BLaER1 treated with 17β-estradiol and CSF1 and Interleukin-3, amounts not matched to agents 10 nM and 100 nM (cell line): Measurements from ENCODE around the gene MLN.
A peak's percentile ranks its signal among the peaks of the same experiment; 100 is the strongest.

Experiments
- H3K27ac ChIP-seq, 11 experiments: shearing (Covaris generic); formaldehyde crosslinking; 2 replicates each; pipeline ENCODE4 v1.8.1; 2022
- H3K27me3 ChIP-seq, 11 experiments: shearing (Covaris generic); formaldehyde crosslinking; 2 replicates each; pipeline ENCODE4 v1.8.1; 2022
- H3K36me3 ChIP-seq, 11 experiments: shearing (Covaris generic); formaldehyde crosslinking; 2 replicates each; pipeline ENCODE4 v1.8.1; 2022
- H3K4me1 ChIP-seq, 10 experiments: shearing (Covaris generic); formaldehyde crosslinking; 2 replicates each; pipeline ENCODE4 v1.8.1; 2022
- H3K4me2 ChIP-seq, 11 experiments: shearing (Covaris generic); formaldehyde crosslinking; 2 replicates each; pipeline ENCODE4 v1.8.1; 2022
- H3K4me3 ChIP-seq, 10 experiments: shearing (Covaris generic); formaldehyde crosslinking; 2 replicates each; pipeline ENCODE4 v1.8.1; 2022
- H3K9ac ChIP-seq, 11 experiments: shearing (Covaris generic); formaldehyde crosslinking; 2 replicates each; pipeline ENCODE4 v1.8.1; 2022
- H3K9me3 ChIP-seq, 11 experiments: shearing (Covaris generic); formaldehyde crosslinking; replicated peaks in 1 of 11; 2 replicates each; pipeline ENCODE4 v1.8.1; 2022
- H4K20me1 ChIP-seq, 11 experiments: shearing (Covaris generic); formaldehyde crosslinking; 2 replicates each; pipeline ENCODE4 v1.8.1; 2022
- Cebpa-rat ChIP-seq, 11 experiments: shearing (Covaris generic); IDR thresholded peaks; 2 replicates each; pipeline ENCODE4 v1.8.1; 2022

MLN gene

DNA sequence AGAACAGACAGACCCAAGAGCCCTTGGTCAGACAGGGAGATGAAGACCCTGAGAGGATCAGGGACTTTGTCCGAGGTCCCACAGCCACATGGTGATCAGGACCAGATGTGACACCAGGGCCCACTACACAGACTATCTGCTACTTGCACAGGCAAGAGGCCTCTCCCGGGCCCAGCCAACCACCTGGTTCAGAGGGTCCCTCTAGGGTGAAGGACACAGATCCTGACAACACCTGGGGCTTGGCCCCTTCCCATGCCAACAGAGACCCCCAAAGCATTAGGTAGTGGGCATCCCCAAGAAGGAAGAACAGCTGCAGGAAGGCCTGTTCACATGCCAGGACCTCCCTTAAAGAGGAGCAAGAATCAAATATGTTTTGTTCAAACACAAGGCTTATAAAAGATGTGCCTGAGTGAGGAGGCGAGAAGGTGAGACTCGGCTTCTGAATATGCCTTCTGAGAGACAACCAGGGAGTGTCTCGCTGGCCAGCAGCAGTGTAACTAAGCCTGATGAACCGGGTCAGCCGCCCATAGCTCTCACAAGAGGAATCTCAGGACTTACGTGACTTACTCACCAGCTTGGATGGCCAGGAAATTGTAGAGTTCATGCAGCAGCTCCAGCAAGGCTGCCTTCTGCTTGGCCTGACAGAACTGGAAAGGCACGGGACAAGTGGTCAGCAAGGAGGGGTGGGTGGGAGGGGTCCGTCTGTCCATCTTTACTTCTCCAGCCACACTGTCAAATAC lies 19.9 kb downstream of the MLN start:
- peak overlapping the region in 1 of 11 experiments; percentile 9; a peak in 2 of 22 replicates for H3K9ac ChIP-seq
- peaks cover 62 to 80% (median 76%) of the 10 kb centered on the region in 11 experiments for H3K36me3 ChIP-seq
- H3K4me1 ChIP-seq = peaks cover 33 to 66% (median 62%) of the 10 kb centered on the region in 10 experiments
- H3K27ac ChIP-seq = no peak overlapping the region
- H3K9me3 ChIP-seq = no peaks in the 10 kb centered on the region
- no peak overlapping the region for H3K4me3 ChIP-seq
- no peak overlapping the region for H3K4me2 ChIP-seq
- TF ChIP-seq Cebpa-rat (IDR thresholded peaks at IDR 0.05) = no peak
- no peaks in the 10 kb centered on the region for H3K27me3 ChIP-seq
- H4K20me1 ChIP-seq = peaks cover 75 to 89% (median 84%) of the 10 kb centered on the region in 11 experiments

DNA sequence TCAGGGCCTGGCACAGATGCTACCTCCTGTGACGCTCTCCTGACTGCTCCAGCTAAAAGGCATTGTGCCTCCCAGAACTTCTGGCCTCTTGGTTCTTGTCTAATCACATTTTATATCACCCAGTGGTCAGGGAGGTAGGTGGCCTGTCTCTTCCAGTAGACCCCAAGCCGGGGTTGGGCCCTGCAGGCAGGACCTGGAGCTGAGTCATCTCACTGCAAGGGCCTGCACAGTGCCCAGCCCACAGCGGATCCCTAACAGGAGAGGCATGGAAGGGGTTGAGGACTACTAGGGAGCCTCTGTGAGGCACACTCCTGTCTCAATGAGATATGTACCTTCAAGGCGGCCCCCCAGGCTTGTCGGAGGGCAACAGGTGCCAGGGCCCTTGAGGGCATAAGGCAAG lies 21.2 kb downstream of the MLN start:
- no peak overlapping the region; a peak in 2 of 22 replicates for H3K4me2 ChIP-seq
- no peaks in the 10 kb centered on the region for H3K27me3 ChIP-seq
- H4K20me1 ChIP-seq = peaks cover 72 to 99% (median 93%) of the 10 kb centered on the region in 11 experiments
- H3K4me3 ChIP-seq = no peak overlapping the region
- no peak for TF ChIP-seq Cebpa-rat (IDR thresholded peaks at IDR 0.05)
- H3K4me1 ChIP-seq = peaks cover 30 to 63% (median 59%) of the 10 kb centered on the region in 10 experiments
- H3K9me3 ChIP-seq = no peaks in the 10 kb centered on the region
- H3K9ac ChIP-seq = no peak overlapping the region; a peak in 1 of 22 replicates
- H3K36me3 ChIP-seq = peaks cover 76 to 94% (median 90%) of the 10 kb centered on the region in 11 experiments
- no peak overlapping the region for H3K27ac ChIP-seq

DNA sequence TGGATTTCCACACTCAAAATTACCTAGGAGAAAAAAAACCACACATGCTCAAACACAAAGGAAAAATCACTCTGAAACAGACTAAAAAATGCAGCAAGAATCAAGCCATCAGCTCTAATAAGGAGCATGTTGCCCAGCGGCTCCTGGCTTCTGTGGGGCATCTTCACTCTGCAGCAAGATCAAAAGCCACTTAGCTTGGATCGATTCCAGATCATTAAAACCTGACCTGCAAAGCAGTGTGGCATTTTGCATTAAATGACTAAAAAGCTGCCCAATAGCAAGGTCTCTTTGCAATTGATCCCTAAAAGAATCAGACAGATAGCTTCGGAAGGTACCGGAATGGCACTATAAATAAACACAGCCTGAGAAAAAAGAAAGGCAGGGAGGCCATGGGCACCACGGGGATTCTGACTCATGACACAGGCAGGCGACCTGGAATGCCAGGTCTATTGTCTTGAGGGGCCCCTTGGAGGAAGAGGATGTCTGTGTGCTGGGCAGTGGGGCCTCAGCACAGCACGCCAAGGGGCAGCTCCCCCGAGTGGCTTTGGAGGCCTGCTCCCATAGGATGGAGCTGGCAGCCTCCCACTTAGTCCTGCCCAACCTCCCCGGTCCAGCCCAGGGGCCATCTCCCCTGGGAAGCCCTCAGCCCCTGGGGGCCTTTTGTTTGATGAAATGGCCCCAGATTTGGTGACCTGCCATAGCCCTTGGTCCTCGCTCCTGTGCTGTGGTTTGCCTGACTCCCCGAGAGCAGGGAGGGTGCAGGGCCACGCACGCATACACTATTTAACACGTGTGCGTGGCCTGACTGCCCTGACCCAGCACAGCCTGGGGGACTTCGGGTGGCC lies 22.4 kb downstream of the MLN start:
- Histone ChIP-seq H3K27me3 (no peaks in the 10 kb centered on the region), H3K27ac (no peak overlapping the region; a peak in 1 of 22 replicates), H3K4me1 (peaks cover 18 to 51% (median 47%) of the 10 kb centered on the region in 10 experiments), H3K4me2 (peak overlapping the region in 8 of 11 experiments; percentile 14 to 72 (median 48); a peak in 12 of 22 replicates), H4K20me1 (peaks cover 60 to 99% (median 91%) of the 10 kb centered on the region in 11 experiments), H3K9me3 (no peaks in the 10 kb centered on the region), H3K36me3 (peaks cover 88 to 99% (median 98%) of the 10 kb centered on the region in 11 experiments), H3K4me3 (no peak overlapping the region), H3K9ac (peak overlapping the region in 4 of 11 experiments; percentile 1 to 40 (median 22); a peak in 3 of 22 replicates)
- TF ChIP-seq Cebpa-rat (IDR thresholded peaks at IDR 0.05) = no peak

DNA sequence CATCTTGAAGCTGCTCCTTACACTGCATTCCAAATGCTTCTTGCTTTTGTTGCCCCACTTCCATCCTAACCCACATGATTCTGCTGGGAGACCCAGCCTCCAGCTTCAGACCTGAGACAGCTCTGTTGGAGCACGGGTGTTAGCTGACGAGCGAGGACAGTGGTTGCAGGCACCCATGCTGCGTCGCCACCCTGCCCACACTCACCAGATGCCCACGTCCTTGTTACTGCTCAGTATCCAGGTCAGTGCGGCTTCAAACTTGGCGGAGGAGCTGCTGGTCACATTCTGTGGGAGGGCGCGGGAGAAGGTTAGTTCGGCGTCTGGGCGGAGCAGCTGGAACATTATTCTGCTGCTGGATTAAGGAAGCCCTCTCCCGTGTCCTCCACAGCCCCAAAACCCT lies 23.9 kb downstream of the MLN start:
- Histone ChIP-seq H4K20me1 (peaks cover 48 to 99% (median 87%) of the 10 kb centered on the region in 11 experiments; a peak in 21 of 22 replicates), H3K9me3 (no peaks in the 10 kb centered on the region), H3K4me1 (peaks cover 4 to 36% (median 33%) of the 10 kb centered on the region in 10 experiments), H3K4me3 (no peak overlapping the region), H3K4me2 (peak overlapping the region in 7 of 11 experiments; percentile 41 to 72 (median 56); a peak in 15 of 22 replicates), H3K36me3 (peaks cover 98 to 99% (median 99%) of the 10 kb centered on the region in 11 experiments), H3K27me3 (no peaks in the 10 kb centered on the region), H3K27ac (peak overlapping the region in 1 of 11 experiments; percentile 25; a peak in 1 of 22 replicates), H3K9ac (peak overlapping the region in 4 of 11 experiments; percentile 21 to 46 (median 32); a peak in 6 of 22 replicates)
- no peak for TF ChIP-seq Cebpa-rat (IDR thresholded peaks at IDR 0.05)

DNA sequence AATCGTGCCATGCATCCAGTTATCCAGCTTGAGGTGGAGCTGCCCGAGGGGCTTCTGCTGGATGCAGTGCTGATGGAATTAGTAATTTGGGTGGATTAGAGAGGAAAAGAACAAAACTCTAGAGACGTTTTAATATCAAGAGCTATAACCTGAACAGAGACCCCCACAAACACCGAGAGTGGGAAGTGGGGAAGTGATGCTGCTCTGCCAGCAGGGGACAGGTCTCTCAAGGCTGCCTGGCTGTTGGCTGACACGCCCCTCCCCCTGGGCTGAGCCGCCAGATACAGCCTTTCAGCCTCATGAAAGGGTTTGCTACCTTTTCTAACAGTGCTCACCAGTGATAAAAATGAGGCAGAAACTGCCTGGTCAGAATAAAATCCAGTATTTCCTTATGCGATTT lies 24.5 kb downstream of the MLN start:
- no peak overlapping the region for H3K4me2 ChIP-seq
- H3K9ac ChIP-seq = no peak overlapping the region
- no peak overlapping the region for H3K27ac ChIP-seq
- H3K27me3 ChIP-seq = no peaks in the 10 kb centered on the region
- no peaks in the 10 kb centered on the region for H3K9me3 ChIP-seq
- peaks cover 0 to 34% (median 29%) of the 10 kb centered on the region in 10 experiments; a peak in 16 of 20 replicates for H3K4me1 ChIP-seq
- H3K36me3 ChIP-seq = peaks cover 98 to 100% (median 99%) of the 10 kb centered on the region in 11 experiments
- no peak for TF ChIP-seq Cebpa-rat (IDR thresholded peaks at IDR 0.05)
- no peak overlapping the region for H3K4me3 ChIP-seq
- H4K20me1 ChIP-seq = peaks cover 43 to 99% (median 82%) of the 10 kb centered on the region in 11 experiments; a peak in 21 of 22 replicates

DNA sequence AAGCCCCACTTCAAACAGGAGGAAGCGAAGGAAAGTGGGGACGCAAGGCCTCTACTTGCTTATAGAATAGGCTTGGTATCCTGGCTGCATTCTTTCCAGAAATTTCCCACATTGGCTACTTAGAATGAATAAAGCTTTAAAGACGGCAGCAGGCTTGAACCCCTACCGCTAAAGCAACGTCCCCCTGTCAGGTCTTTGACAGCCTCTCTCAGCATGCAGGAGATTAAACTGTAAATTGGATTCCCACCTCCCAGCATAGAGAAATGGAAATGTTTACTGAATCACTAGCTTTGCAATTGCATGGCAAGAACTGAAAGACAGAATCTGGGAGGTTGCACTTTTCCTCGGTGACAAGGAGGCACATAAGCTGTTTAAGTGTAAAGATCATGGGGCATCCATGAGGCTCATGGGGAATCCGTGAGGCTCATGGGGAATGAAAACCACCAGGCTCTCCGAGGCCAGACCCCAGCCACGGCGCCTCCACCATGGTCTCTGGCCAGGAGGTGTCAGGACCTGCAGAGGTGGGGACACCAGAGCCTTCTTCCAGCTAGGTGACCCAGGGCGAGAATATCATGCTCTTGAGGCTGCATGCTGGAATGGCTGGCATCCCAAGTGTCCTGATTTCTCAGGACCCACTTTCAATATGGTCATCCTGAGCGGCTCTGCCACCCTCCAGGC lies 25.2 kb downstream of the MLN start:
- Histone ChIP-seq H3K36me3 (peaks cover 96 to 100% (median 97%) of the 10 kb centered on the region in 11 experiments), H3K27me3 (no peaks in the 10 kb centered on the region), H3K4me2 (no peak overlapping the region), H4K20me1 (peaks cover 41 to 97% (median 79%) of the 10 kb centered on the region in 11 experiments; a peak in 21 of 22 replicates), H3K9me3 (no peaks in the 10 kb centered on the region), H3K9ac (no peak overlapping the region), H3K4me1 (peaks cover 0 to 34% (median 29%) of the 10 kb centered on the region in 10 experiments; a peak in 16 of 20 replicates), H3K4me3 (no peak overlapping the region), H3K27ac (no peak overlapping the region)
- TF ChIP-seq Cebpa-rat (IDR thresholded peaks at IDR 0.05) = no peak

DNA sequence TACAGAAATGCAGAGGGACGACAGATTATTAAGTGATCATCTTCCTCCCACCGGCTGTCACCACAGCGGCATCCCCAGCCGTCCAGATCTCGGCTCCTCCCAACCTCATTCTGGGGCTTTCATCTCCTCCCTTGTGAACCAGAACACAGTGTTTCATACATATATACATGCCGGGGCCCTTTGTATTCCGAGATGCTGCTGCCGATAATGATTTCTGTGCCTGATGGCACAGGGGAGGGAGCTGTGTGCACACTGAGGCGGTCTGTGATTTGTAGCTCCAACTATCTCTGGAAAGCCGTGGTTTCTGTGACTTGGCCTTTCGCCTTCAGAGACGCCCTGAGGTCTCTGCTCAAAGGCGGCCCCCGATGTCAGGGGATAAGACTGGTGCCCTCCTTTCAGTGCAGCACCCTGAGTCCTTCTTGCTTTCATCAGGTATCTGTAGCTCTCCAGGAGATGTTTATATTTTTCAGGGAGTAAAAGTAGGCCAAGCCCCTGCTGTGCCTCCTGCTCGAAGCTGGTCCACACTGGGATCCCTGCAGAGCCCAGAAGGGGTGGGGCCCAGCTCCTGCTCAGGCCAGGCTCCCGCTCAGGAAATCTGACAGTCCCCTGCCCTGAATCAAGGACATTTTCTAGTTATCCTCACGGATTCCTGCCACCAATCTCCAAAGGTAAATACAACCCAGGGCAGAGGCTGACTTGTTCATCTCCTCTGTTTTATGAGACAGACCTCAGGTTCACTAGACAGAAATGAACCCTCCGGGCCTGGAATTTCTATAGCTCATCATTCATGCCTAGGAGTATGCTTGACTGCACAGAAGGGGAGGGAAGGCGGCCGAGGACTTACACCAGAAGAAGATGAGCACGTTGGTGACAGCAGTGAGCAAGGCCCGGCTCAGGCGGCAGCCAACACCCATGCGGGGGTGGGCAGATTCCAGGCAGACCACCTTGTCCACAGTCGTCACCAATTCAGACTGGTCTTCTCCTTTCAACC lies 26.1 kb downstream of the MLN start:
- H3K9me3 ChIP-seq = no peaks in the 10 kb centered on the region
- 0 out of 22 replicates have a peak overlapping the region, but pooled peaks of 1 of the 11 experiments have one; percentile 23 for H3K9ac ChIP-seq
- no peak overlapping the region for H3K27ac ChIP-seq
- H3K4me2 ChIP-seq = no peak overlapping the region
- peaks cover 95 to 100% (median 97%) of the 10 kb centered on the region in 11 experiments for H3K36me3 ChIP-seq
- TF ChIP-seq Cebpa-rat (IDR thresholded peaks at IDR 0.05) = no peak
- H3K4me1 ChIP-seq = peaks cover 0 to 30% (median 29%) of the 10 kb centered on the region in 10 experiments; a peak in 16 of 20 replicates
- H3K4me3 ChIP-seq = no peak overlapping the region
- peaks cover 41 to 97% (median 79%) of the 10 kb centered on the region in 11 experiments for H4K20me1 ChIP-seq
- H3K27me3 ChIP-seq = no peaks in the 10 kb centered on the region
